Myocyte (in vitro differentiated cells): ENCODE results near the gene DSP. TPM values are rescaled to one million over a fixed set of nuclear protein-coding genes. Genes with fewer than 3 reads are reported as not detected.

Experiments used
- DNase-seq: peaks from one replicate; pipeline ENCODE4 v3.0.0-alpha.2; 2012; ENCODE audit warnings: low read depth
- polyA plus RNA-seq: library from polyadenylated mRNA; unstranded; fragments of >200 nt; gene quantifications from one replicate; pipeline ENCODE4 v1.2.1, GENCODE V29; 2012; ENCODE audit warnings: missing spikeins
- total RNA-seq: library from RNA; depleted of rRNA; stranded (reverse); fragments of >200 nt; gene quantifications from 2 replicates; pipeline ENCODE4 v1.2.3, GENCODE V29; 2014

DSP gene
- total RNA-seq = 7.8 and 13.1 TPM in 2 replicates
- polyA plus RNA-seq = 104 TPM

DNA sequence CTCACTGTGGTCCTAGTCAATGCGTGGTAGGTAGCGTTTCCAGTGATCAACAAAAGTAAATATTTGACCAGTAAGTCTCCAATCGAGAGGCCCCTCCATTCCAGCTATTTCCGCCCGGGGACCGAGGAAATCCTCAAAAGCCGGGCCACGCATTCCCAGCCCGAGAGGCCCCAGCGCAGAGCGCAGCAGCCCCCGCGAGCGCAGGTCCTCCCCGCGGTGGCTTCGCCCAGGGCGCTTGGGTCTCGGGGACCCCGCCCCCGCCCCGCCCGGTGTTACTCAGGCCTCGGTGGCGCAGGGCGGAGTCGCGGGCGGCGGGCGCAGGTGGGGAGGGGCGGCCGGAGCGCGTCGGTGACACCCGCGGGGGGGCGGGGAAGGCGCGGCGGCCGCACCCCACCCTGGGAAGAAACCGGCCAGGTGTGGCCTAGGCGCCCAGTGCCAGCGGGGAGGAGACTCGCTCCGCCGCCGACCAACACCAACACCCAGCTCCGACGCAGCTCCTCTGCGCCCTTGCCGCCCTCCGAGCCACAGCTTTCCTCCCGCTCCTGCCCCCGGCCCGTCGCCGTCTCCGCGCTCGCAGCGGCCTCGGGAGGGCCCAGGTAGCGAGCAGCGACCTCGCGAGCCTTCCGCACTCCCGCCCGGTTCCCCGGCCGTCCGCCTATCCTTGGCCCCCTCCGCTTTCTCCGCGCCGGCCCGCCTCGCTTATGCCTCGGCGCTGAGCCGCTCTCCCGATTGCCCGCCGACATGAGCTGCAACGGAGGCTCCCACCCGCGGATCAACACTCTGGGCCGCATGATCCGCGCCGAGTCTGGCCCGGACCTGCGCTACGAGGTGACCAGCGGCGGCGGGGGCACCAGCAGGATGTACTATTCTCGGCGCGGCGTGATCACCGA is at the start of gene DSP:
Gene DSP, plus strand, starts transcription at position 497 of the 890 bp plus-strand sequence. Its CDS starts 245 bp downstream, at position 742.
- peak; percentile 30 for DNase-seq

- no peak for DNase-seq
Observed at GRCh38 chr6:7493866-7494265, 47.6 kb upstream of the DSP start.

DNA sequence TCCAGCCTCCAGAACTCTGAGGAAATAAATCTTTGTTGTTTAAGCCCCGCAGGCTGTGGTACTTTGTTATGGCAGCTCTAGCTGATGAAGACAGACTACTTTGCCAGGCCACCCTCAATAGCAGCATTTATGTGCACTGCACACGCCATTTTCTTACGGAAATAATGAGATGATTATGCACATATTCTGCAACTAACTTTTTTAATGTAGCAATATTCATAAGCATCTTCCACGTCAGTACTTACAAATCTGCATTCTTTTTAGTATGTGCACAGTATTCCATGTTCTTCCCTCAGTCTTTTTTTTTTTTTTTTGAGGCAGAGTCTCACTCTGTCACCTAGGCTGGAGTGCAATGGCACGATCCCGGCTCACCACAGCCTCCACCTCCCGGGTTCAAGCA is 46.8 kb upstream of the DSP start:
- no peak for DNase-seq

GRCh38 chr6:7496266-7496875 is 45.1 kb upstream of the DSP start:
- no peak for DNase-seq

DNA sequence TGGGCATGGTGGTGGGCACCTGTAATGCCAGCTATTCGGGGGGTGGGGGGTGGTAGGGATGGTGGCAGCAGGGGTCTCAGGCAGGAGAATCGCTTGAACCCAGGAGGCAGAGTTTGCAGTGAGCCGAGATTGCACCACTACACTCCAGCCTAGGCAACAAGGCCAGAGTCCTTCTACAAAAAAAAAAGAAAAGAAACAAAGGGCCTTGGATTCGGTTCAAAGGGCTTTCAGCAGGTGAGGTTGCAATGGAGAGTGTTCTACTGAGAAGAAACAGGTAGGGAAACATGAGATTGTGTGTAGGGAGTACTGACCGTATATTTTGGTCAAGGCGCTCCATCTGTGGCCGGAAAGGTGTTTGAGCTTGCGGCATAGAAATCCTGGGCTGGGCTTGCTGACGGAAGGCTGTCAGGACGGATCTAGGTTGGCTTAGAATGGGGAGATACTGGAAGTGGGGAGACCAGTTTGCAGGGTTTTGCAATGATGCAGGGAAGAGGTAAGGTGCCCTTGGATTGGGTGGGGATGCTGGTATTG is 40.7 kb upstream of the DSP start:
- DNase-seq = no peak

- DNase-seq = no peak
Observed at GRCh38 chr6:7502743-7503142, 38.7 kb upstream of the DSP start.

DNA sequence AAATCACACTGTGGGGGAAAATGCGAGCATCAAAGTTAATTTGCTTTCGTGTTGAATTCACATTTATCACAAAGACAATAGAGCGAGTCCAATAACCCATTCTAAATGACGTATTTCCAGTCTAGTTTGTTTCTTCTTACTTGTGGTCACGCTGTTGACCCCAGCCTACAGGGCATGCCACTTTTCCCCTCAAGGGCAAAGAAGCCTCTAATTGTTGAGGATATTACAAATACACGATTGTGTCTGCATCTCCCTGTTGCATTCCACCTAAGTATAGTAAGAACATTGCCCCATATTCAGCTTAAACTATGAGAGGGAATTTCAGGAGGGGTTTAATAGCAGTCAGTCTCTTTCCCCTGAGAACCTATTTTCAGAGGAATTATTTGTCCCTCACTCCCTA is 37.4 kb upstream of the DSP start:
- no peak for DNase-seq

- peak; percentile 51 for DNase-seq
Observed at GRCh38 chr6:7505189-7505699, 36.2 kb upstream of the DSP start.

GRCh38 chr6:7507600-7507999 is 33.9 kb upstream of the DSP start:
- no peak for DNase-seq

DNA sequence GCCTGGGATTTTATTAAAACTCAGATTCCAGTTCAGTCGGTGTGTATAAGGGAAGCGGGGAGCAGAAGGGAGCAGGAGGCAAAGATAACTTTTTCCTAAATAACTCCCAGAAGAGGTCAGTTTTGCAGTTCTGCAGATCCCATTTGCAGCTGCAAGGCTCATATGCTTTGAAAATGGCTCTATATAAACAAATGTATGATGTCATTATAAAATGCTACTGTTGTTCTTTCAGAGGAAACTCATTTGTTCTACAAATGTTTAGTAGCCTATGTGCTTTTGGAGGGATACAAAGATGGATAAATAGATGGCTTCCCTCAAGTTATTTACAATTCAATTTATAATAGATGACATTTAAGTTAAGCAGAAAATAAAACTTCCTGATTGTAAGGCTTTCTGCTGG is 29.2 kb upstream of the DSP start:
- no peak for DNase-seq

GRCh38 chr6:7513529-7513928 is 27.9 kb upstream of the DSP start:
- DNase-seq = no peak

GRCh38 chr6:7515363-7515762 is 26.1 kb upstream of the DSP start:
- DNase-seq = no peak

- no peak for DNase-seq
Observed at GRCh38 chr6:7518877-7519276, 22.6 kb upstream of the DSP start.

GRCh38 chr6:7522873-7523272 is 18.6 kb upstream of the DSP start:
- DNase-seq = no peak

- DNase-seq = no peak
Observed at GRCh38 chr6:7523922-7524321, 17.5 kb upstream of the DSP start.

DNA sequence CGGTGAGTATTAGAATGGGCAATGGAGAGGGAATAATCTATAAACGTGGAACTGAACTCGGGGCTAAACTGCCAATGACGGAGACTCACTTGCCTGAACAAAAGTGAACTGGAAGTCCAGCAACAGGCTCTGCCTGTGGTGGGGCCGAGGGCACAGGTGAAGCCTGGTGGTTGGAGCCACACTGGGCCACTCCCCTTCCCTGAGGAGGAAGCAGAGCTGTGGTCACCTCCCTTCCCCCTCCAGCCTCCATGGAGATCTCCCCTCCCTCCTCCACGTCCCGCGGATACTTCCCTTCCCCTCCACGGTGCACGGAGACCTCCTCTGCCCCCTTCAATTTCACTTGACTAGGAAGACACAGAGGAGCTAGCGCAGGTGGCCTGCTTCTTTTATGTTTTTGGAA is 14.7 kb upstream of the DSP start:
- DNase-seq = no peak

DNA sequence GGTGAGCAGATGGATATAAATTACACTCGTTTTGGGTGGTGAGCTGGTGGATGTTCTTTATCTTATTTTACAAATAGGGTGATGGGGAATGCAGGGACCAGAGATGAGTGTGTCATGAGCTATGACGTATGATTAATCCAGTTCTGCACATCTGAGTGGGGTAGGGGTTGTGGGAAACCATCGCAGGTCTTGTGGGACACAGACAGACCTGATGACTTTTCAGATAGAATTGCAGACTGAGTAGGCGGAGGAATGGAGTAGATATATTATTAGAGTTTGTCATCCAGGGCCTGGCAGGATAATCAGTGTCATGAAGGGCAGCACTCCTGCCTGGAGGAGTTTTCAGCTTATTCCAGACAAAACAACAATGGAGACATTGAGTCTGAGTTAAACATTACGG is 12.9 kb upstream of the DSP start:
- DNase-seq = peak; percentile 52

DNA sequence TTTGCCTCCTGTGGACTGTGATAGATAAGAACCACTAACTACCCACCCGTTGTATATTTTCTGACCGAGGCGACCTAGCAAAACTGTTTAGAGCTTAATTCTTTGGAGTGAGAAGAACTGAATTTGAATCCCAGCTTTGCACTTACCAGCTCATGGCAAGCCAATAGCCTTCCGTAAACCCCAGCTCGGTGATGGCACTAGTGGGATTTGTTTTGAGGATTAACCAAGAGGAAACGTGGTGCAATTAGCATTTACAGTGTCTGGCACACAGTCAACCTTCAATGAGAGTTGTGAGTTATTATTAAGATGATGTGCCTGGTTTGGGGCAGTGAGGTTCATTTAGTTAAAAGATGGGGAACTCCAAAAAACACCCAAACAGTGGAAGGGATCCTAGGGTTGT is 12.3 kb upstream of the DSP start:
- DNase-seq = no peak

GRCh38 chr6:7532232-7532631 is 9.2 kb upstream of the DSP start:
- no peak for DNase-seq

DNA sequence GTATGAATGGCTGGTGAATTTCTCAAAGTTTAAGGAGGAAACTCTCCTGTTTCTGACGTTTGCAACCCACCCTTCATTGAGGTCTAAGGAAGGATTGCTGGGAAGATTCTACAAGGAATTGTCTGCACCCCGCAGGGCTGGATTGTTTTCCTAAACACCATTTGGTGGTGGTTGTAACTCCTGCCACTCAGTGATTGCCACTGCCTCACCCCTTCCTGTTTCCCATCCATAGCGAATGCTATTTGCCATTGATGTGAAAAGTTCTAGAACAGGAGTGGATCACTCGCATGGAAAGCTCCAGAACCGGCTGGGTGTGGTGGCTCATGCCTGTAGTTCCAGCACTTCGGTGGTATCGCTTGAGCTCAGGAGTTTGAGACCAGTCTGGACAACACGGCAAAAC is 8.7 kb upstream of the DSP start:
- no peak for DNase-seq

GRCh38 chr6:7534192-7534591 is 7.3 kb upstream of the DSP start:
- no peak for DNase-seq

DNA sequence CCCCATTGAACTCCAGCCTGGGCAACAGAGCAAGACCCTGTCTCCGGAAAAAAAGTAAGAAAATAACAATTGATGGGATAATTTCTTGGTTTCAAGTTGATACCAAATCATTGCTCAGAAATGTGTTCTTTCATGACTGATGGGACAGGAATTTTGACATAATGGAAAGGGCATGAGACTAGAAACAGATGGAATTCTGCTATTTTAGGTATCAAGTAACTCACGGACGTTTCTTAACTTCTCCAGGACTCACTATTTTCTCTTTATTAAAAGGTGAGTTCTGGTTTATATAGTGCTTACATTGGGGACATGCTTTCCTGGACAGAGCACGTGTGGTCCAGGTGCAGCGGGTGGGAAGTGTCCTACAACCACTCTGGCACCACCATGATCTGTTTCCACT is 6.0 kb upstream of the DSP start:
- DNase-seq = peak; percentile 18
